ENCODE results near the gene CCDC167.

GRCh38 chr6:37433657-37434271, 65.9 kb downstream of the CCDC167 start:
- no peak for TF ChIP-seq GATA2 (IDR thresholded peaks at IDR 0.05; ENCODE audit: low read depth, low read length)
- no peak for TF ChIP-seq GATA3 (IDR thresholded peaks at IDR 0.05; ENCODE audit: low read depth, low read length)
